ENCODE results near the gene PRDM1.
A peak's percentile ranks its signal among the peaks of the same experiment; 100 is the strongest.

Gene PRDM1

DNA sequence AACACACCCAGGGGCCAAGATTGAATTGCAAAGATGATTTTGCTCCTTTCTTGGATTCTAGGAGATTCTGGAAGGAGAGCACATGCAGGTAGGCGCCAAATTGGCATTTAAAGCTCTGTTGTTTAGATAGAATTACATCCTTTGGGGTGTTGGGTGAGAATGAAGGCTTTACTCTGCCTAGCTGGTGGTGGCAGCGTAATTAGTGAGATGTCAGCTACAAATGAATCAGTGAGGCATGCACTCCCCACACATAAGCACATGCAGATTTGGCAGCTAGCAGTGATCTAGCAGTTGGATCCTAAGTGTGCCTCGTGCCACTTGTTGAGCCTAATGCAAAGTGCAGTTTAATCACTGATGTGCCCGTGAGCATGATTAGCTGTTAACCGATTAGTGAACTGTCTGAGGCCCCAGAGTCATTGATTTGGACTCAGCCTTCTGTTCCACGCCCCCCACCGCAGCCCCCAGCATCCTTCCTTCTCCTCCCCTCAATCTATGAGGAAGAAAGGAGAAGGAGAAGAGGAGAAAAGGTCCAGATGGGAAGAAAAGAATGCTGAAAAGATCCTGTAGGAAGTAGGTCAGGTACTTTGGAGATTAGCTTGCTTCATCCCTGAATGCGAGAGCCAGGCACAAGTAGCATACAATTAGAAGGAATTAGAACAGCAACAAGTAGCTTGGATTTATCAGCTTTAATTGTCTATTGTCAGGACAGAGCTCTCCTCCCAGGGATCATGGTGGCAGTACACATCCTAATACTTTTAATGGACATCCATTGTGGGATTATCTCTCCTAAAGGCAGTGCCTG, 6.0 kb upstream of the PRDM1 start:
- FAIRE-seq (peak; percentile 94), DNase-seq (ENCODE audit: insufficient read length, low spot score) (peak; percentile 60)
- TF ChIP-seq, protein P1, sequence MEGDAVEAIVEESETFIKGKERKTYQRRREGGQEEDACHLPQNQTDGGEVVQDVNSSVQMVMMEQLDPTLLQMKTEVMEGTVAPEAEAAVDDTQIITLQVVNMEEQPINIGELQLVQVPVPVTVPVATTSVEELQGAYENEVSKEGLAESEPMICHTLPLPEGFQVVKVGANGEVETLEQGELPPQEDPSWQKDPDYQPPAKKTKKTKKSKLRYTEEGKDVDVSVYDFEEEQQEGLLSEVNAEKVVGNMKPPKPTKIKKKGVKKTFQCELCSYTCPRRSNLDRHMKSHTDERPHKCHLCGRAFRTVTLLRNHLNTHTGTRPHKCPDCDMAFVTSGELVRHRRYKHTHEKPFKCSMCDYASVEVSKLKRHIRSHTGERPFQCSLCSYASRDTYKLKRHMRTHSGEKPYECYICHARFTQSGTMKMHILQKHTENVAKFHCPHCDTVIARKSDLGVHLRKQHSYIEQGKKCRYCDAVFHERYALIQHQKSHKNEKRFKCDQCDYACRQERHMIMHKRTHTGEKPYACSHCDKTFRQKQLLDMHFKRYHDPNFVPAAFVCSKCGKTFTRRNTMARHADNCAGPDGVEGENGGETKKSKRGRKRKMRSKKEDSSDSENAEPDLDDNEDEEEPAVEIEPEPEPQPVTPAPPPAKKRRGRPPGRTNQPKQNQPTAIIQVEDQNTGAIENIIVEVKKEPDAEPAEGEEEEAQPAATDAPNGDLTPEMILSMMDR (IDR thresholded peaks at IDR 0.05; ENCODE audit: insufficient read depth, missing control alignments): no peak

- FAIRE-seq: no peak
- TF ChIP-seq, protein P1 (IDR thresholded peaks at IDR 0.05; ENCODE audit: insufficient read depth, missing control alignments): no peak
- no peak for DNase-seq (ENCODE audit: insufficient read length, low spot score)
Observed at GRCh38 chr6:106080763-106081095, 5.4 kb upstream of the PRDM1 start.

DNA sequence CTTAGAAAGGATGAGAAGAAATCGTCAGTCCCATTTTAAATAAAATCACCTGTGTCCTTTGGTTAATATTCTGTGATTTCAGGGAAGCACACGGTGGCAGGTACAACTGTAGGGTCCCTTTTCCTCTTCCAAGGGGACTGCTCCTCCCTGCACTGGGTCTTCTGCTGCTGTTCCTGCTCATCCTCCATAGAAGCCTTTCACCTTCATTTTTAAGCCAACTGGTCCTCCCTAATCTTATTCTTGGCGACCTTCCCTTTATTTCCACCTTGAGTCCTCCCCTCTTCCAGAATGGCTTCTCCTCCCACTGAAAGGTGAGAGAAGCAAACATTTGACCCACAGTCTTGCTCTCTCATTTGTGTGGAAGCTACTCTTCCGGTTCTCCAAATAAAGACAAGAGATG, 4.4 kb upstream of the PRDM1 start:
- TF ChIP-seq, protein P1 (IDR thresholded peaks at IDR 0.05; ENCODE audit: insufficient read depth, missing control alignments): no peak
- no peak for FAIRE-seq
- no peak for DNase-seq (ENCODE audit: insufficient read length, low spot score)

DNA sequence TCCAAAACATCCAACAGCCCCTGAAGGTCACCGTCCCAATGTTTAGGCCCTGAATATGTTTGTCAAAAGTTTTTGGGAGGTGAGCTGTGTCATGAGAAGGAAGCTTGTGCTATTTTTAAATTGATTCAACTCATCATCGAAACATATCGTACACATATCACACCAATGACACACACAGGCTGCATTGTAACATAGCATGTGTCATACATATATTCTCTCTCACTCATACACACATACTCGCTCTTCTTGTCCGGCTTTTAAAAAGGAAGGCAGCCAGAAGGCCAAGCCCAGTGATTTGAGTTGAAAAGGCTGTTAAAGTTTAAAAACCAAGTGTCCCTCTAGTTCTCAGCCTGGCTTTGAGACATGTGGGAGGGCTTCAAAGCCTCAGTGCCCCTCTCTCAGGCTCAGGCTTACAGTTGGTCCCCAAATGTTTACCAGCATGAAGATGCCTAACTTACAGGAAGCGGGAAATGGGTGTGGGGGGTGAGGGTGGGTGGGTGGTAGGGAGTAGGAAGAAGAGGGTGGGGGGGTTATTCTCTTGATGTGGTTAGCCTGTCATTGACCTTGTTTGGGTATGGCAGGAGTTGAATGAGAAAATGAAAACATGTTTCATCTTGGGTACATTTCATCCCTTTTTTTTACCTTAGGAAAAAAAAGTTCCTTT, 3.3 kb upstream of the PRDM1 start:
- FAIRE-seq (no peak), DNase-seq (ENCODE audit: insufficient read length, low spot score) (no peak)
- TF ChIP-seq, protein P1 (IDR thresholded peaks at IDR 0.05; ENCODE audit: insufficient read depth, missing control alignments): no peak

DNA sequence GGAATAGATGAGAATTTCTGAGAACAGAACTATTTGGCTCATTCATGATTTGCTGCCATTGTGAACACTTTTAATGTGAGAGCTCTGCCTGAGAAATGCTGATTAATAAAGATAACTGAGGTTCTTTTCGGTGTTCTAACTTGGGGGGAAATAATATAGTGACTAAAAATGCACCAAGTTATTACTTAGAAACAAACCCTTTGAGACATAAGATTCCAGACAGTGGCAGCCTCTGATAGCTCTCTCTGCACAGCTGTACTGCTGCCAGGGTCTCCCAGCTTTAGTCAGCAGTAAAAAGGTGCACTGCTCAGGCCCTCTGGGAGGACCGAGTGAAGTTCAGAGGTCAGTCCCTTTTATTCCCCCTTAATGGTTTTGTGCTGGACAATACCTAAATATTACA, 2.5 kb upstream of the PRDM1 start:
- DNase-seq (ENCODE audit: insufficient read length, low spot score): no peak

DNA sequence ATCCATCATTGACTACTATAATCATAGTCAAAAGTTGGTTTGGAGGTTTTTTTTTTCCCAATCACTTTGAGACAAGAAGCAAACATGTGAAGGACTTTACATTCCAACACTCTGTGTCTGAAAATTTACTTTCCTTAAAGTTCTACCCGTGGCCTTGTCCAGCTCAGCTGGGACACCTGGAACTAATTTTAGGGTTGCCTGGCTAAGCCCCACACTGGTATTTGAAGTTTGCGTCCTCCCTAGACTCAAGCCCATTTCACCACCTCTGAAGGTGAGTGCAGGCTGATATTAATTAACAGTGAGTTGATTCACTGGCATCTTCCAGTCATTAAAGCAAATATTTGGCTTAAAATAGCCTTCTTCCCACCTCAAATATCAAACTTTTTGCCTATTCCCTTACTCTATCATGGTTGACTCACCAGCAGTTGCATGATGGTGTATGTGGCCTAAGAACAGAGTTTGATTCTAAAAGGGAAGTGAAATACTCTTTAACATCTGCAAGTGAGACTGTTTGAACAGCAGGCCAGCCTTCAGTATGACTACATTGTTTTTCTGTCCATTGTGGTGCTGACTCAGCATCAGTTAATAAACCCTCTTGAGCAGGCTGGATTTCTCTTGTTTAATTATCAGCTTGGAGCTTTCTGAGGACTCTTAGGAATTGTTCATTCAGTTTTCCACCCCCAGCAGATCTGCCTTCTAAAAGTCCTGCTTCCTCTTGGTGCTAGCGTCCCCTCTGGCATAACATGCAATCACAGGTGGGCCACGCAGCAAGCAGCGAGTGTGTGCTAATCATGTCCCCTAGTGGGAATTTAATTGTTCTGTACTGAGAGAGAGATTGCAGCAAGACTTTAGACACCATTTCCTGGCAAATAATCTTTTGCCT, 1.8 kb upstream of the PRDM1 start:
- TF ChIP-seq, protein P1 (IDR thresholded peaks at IDR 0.05; ENCODE audit: insufficient read depth, missing control alignments): peak; percentile 99
- FAIRE-seq: no peak
- DNase-seq (ENCODE audit: insufficient read length, low spot score): peak; percentile 29

More for the DNA sequence above, 2.5 kb upstream of the PRDM1 start:
- TF ChIP-seq, protein P1 (IDR thresholded peaks at IDR 0.05; ENCODE audit: insufficient read depth, missing control alignments): no peak
- FAIRE-seq: no peak
